Measurements from ENCODE around the gene BMPER. TPM values are rescaled to one million over a fixed set of nuclear protein-coding genes. Genes with fewer than 3 reads are reported as not detected.

Gene BMPER
- total RNA-seq, 5 donors from 2014 or later (not counting 1 experiment from before 2014, with no cell fraction given) = 0.20 to 0.47 TPM; not detected in 3

GRCh38 chr7:34075523-34076370, 170.4 kb downstream of the BMPER start:
- Histone ChIP-seq H3K9me3 (no peaks in the 10 kb centered on the region), H3K4me1 (ENCODE audit: control insufficient read depth in 1 of 2, extremely low read depth in 1 of 2, insufficient read depth in 2 of 2, low read length in 2 of 2) (no peaks in the 10 kb centered on the region), H3K4me3 (ENCODE audit: control insufficient read depth in 1 of 2, extremely low read depth in 1 of 2, low read length in 1 of 2) (no peak overlapping the region), H3K36me3 (ENCODE audit: control insufficient read depth in 2 of 2, extremely low read depth in 1 of 2, insufficient read depth in 1 of 2, low read length in 1 of 2) (no peaks in the 10 kb centered on the region), H3K27ac (ENCODE audit: low read length) (no peak overlapping the region), H3K27me3 (replicated peaks in 1 of 2; ENCODE audit: control insufficient read depth in 2 of 2, extremely low read depth in 1 of 2, insufficient read depth in 2 of 2, low read length in 1 of 2) (no peaks in the 10 kb centered on the region)
- no peaks in the 10 kb centered on the region for H3K36me3 Mint-ChIP-seq
- no peaks in the 10 kb centered on the region for H3K4me1 Mint-ChIP-seq
- CTCF ChIA-PET = no interaction called here
- ATAC-seq (replicated peaks in 1 of 4) (no peak), DNase-seq (no peak)
- WGBS (ENCODE audit: insufficient coverage) = 67% methylated on average over 5 of the region's 9 CpGs
- no peaks in the 10 kb centered on the region for H3K9me3 Mint-ChIP-seq
- H3K27me3 Mint-ChIP-seq = peaks cover 3 to 4% of the 10 kb centered on the region in 2 donors
- H3K4me3 Mint-ChIP-seq = no peak overlapping the region
- H3K27ac Mint-ChIP-seq = no peak overlapping the region
- POLR2A ChIA-PET = no interaction called here

- Mint-ChIP-seq H3K9me3 (no peaks in the 10 kb centered on the region), H3K27ac (no peak overlapping the region), H3K4me3 (no peak overlapping the region), H3K36me3 (no peaks in the 10 kb centered on the region), H3K4me1 (no peaks in the 10 kb centered on the region), H3K27me3 (peaks cover 0 to 4% of the 10 kb centered on the region in 2 donors)
- no peak for DNase-seq
- H3K4me3 ChIP-seq (ENCODE audit: control insufficient read depth in 1 of 2, extremely low read depth in 1 of 2, low read length in 1 of 2) = no peak overlapping the region
- no peaks in the 10 kb centered on the region for H3K27me3 ChIP-seq (replicated peaks in 1 of 2; ENCODE audit: control insufficient read depth in 2 of 2, extremely low read depth in 1 of 2, insufficient read depth in 2 of 2, low read length in 1 of 2)
- no CpG with 5 or more reads among the region's 2 CpGs for WGBS (ENCODE audit: insufficient coverage)
- ChIA-PET CTCF (no interaction called here), POLR2A (no interaction called here)
- ATAC-seq (replicated peaks in 1 of 4) = no peak
- H3K27ac ChIP-seq (ENCODE audit: low read length) = no peak overlapping the region
- no peaks in the 10 kb centered on the region for H3K9me3 ChIP-seq
- no peaks in the 10 kb centered on the region for H3K4me1 ChIP-seq (ENCODE audit: control insufficient read depth in 1 of 2, extremely low read depth in 1 of 2, insufficient read depth in 2 of 2, low read length in 2 of 2)
- H3K36me3 ChIP-seq (ENCODE audit: control insufficient read depth in 2 of 2, extremely low read depth in 1 of 2, insufficient read depth in 1 of 2, low read length in 1 of 2) = no peaks in the 10 kb centered on the region
Measured at GRCh38 chr7:34077168-34077567, 171.8 kb downstream of the BMPER start.

GRCh38 chr7:34078864-34079263, 173.5 kb downstream of the BMPER start:
- ATAC-seq (replicated peaks in 1 of 4) (no peak), DNase-seq (no peak)
- no peak overlapping the region for H3K4me3 ChIP-seq (ENCODE audit: control insufficient read depth in 1 of 2, extremely low read depth in 1 of 2, low read length in 1 of 2)
- no peaks in the 10 kb centered on the region for H3K4me1 ChIP-seq (ENCODE audit: control insufficient read depth in 1 of 2, extremely low read depth in 1 of 2, insufficient read depth in 2 of 2, low read length in 2 of 2)
- Mint-ChIP-seq H3K9me3 (no peaks in the 10 kb centered on the region), H3K4me1 (no peaks in the 10 kb centered on the region), H3K4me3 (no peak overlapping the region), H3K36me3 (no peaks in the 10 kb centered on the region), H3K27me3 (peaks cover 0 to under 1% of the 10 kb centered on the region in 2 donors), H3K27ac (no peak overlapping the region)
- POLR2A ChIA-PET = no interaction called here
- CTCF ChIA-PET = no interaction called here
- no peaks in the 10 kb centered on the region for H3K27me3 ChIP-seq (replicated peaks in 1 of 2; ENCODE audit: control insufficient read depth in 2 of 2, extremely low read depth in 1 of 2, insufficient read depth in 2 of 2, low read length in 1 of 2)
- no peaks in the 10 kb centered on the region for H3K9me3 ChIP-seq
- no peaks in the 10 kb centered on the region for H3K36me3 ChIP-seq (ENCODE audit: control insufficient read depth in 2 of 2, extremely low read depth in 1 of 2, insufficient read depth in 1 of 2, low read length in 1 of 2)
- WGBS (ENCODE audit: insufficient coverage) = 91% methylated on average over 30 of the region's 30 CpGs
- H3K27ac ChIP-seq (ENCODE audit: low read length) = no peak overlapping the region

- ATAC-seq (replicated peaks in 1 of 4) = no peak
- no peaks in the 10 kb centered on the region for H3K27me3 ChIP-seq (replicated peaks in 1 of 2; ENCODE audit: control insufficient read depth in 2 of 2, extremely low read depth in 1 of 2, insufficient read depth in 2 of 2, low read length in 1 of 2)
- Mint-ChIP-seq H3K9me3 (no peaks in the 10 kb centered on the region), H3K27ac (no peak overlapping the region), H3K27me3 (no peaks in the 10 kb centered on the region), H3K4me1 (no peaks in the 10 kb centered on the region), H3K4me3 (no peak overlapping the region), H3K36me3 (no peaks in the 10 kb centered on the region)
- no peak overlapping the region for H3K27ac ChIP-seq (ENCODE audit: low read length)
- H3K4me3 ChIP-seq (ENCODE audit: control insufficient read depth in 1 of 2, extremely low read depth in 1 of 2, low read length in 1 of 2) = no peak overlapping the region
- H3K36me3 ChIP-seq (ENCODE audit: control insufficient read depth in 2 of 2, extremely low read depth in 1 of 2, insufficient read depth in 1 of 2, low read length in 1 of 2) = no peaks in the 10 kb centered on the region
- H3K4me1 ChIP-seq (ENCODE audit: control insufficient read depth in 1 of 2, extremely low read depth in 1 of 2, insufficient read depth in 2 of 2, low read length in 2 of 2) = no peaks in the 10 kb centered on the region
- no peak for DNase-seq
- WGBS (ENCODE audit: insufficient coverage) = 94% methylated on average over 2 of the region's 5 CpGs
- CTCF ChIA-PET = no interaction called here
- POLR2A ChIA-PET = no interaction called here
- no peaks in the 10 kb centered on the region for H3K9me3 ChIP-seq
Measured at GRCh38 chr7:34080513-34080912, 175.2 kb downstream of the BMPER start.

- DNase-seq (no peak), ATAC-seq (replicated peaks in 1 of 4) (no peak)
- Mint-ChIP-seq H3K9me3 (no peaks in the 10 kb centered on the region), H3K27ac (no peak overlapping the region), H3K36me3 (no peaks in the 10 kb centered on the region), H3K4me3 (no peak overlapping the region), H3K27me3 (no peaks in the 10 kb centered on the region), H3K4me1 (no peaks in the 10 kb centered on the region)
- CTCF ChIA-PET = no interaction called here
- Histone ChIP-seq H3K27ac (ENCODE audit: low read length) (no peak overlapping the region), H3K36me3 (ENCODE audit: control insufficient read depth in 2 of 2, extremely low read depth in 1 of 2, insufficient read depth in 1 of 2, low read length in 1 of 2) (no peaks in the 10 kb centered on the region), H3K4me1 (ENCODE audit: control insufficient read depth in 1 of 2, extremely low read depth in 1 of 2, insufficient read depth in 2 of 2, low read length in 2 of 2) (no peaks in the 10 kb centered on the region), H3K27me3 (replicated peaks in 1 of 2; ENCODE audit: control insufficient read depth in 2 of 2, extremely low read depth in 1 of 2, insufficient read depth in 2 of 2, low read length in 1 of 2) (no peaks in the 10 kb centered on the region), H3K9me3 (no peaks in the 10 kb centered on the region), H3K4me3 (ENCODE audit: control insufficient read depth in 1 of 2, extremely low read depth in 1 of 2, low read length in 1 of 2) (no peak overlapping the region)
- POLR2A ChIA-PET = no interaction called here
- no CpG with 5 or more reads among the region's 1 CpG for whole genome bisulfite sequencing (ENCODE audit: insufficient coverage)
Measured at GRCh38 chr7:34081935-34082334, 176.6 kb downstream of the BMPER start.

GRCh38 chr7:34083440-34083839, 178.1 kb downstream of the BMPER start:
- Histone ChIP-seq H3K27me3 (replicated peaks in 1 of 2; ENCODE audit: control insufficient read depth in 2 of 2, extremely low read depth in 1 of 2, insufficient read depth in 2 of 2, low read length in 1 of 2) (no peaks in the 10 kb centered on the region), H3K9me3 (no peaks in the 10 kb centered on the region), H3K27ac (ENCODE audit: low read length) (no peak overlapping the region), H3K4me3 (ENCODE audit: control insufficient read depth in 1 of 2, extremely low read depth in 1 of 2, low read length in 1 of 2) (no peak overlapping the region), H3K36me3 (ENCODE audit: control insufficient read depth in 2 of 2, extremely low read depth in 1 of 2, insufficient read depth in 1 of 2, low read length in 1 of 2) (no peaks in the 10 kb centered on the region), H3K4me1 (ENCODE audit: control insufficient read depth in 1 of 2, extremely low read depth in 1 of 2, insufficient read depth in 2 of 2, low read length in 2 of 2) (no peaks in the 10 kb centered on the region)
- DNase-seq (no peak), ATAC-seq (replicated peaks in 1 of 4) (no peak)
- Mint-ChIP-seq H3K27ac (no peak overlapping the region), H3K4me1 (no peaks in the 10 kb centered on the region), H3K9me3 (no peaks in the 10 kb centered on the region), H3K36me3 (no peaks in the 10 kb centered on the region), H3K4me3 (no peak overlapping the region), H3K27me3 (no peaks in the 10 kb centered on the region)
- CTCF ChIA-PET = interaction anchor here (0.6 to 1.0 kb wide), 3 partner anchors 11 to 163 kb away, joined by 3 to 5 read pairs (median 3); no protein-coding TSS in a partner anchor
- POLR2A ChIA-PET = no interaction called here
